GM19438 (cell line): Measurements from ENCODE around the gene PGLYRP2.
"Not testable (repeated sequence)": the region's sequence is repeated elsewhere in the genome, so short reads cannot be mapped to it uniquely, and the experiment has no call there.

Source experiments
- ATAC-seq: cut with Tn5 transposase; IDR thresholded peaks from one replicate; pipeline ENCODE4 v1.9.1; 2021; ENCODE audit warnings: low read depth; ENCODE audit not compliant: unreplicated experiment

Gene PGLYRP2

DNA sequence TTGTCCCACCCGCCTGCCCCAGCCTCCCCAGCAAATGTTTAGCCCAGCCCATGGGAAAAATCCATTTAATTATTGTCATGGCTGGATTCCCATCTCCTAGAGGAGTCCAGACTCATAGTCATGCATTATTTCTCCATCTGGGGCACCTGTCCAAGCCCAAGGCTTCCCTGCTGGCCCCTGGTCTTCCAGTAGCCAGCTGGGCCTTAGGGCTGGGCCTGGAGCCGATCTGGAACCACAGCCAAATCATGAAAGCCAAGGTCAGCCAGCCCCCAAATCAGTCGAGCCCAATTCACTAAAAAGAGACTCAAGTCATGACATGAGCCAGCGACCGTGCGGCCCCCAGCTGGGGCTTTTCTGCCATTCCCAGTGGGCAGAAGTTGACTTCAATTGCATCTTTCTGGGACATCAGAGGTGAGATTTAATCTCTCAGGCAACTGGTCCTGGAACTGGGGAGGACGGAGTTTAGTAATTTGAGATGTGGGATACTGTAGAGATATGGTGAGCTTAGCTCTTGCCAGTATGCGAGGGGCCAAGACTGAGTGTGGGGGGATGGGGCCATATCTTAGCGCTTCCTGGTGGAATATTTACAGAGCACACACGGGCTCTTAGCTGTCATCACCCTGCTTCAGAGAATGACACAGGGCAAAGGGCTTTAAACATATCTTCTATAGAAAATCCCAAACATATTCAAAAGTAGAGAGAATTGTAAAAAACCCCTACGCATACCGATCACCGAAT, 9.4 kb upstream of the PGLYRP2 start:
- no peak for ATAC-seq

DNA sequence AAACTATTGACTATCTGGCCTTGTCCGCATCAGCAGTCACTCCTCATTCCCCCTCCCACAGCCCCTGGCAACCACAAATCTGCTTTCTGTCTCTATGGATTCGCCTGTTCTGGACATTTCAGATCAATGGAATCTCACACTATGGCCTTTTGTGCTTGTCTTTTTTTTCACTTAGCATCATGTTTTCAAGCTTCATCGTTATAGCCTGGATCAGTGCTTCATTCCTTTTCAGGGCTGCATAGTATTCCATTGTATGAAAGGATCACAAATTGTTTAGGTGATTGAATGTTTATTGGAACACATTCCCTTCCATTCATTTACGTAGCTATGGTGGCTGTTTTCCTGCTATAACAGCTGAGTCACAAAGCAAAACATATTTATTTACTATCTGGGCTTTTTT, 7.7 kb upstream of the PGLYRP2 start:
- ATAC-seq = no peak

DNA sequence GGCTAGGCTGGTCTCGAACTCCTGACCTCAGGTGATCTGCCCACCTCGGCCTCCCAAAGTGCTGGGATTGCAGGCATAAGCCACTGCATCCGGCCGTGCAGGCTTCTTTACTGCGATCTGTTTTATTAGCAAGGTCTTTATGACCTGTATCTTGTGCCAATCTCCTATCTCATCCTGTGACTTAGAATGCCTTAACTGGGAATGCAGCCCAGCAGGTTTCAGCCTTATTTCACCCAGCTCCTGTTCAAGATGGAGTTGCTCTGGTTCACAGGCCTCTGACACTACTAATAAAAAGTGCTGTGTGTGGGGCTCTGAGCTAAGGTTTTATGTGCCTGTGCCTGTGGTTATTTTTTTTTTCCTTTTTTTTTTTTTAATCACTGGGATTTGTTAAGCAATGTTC, 6.5 kb upstream of the PGLYRP2 start:
- not testable (repeated sequence) for ATAC-seq

DNA sequence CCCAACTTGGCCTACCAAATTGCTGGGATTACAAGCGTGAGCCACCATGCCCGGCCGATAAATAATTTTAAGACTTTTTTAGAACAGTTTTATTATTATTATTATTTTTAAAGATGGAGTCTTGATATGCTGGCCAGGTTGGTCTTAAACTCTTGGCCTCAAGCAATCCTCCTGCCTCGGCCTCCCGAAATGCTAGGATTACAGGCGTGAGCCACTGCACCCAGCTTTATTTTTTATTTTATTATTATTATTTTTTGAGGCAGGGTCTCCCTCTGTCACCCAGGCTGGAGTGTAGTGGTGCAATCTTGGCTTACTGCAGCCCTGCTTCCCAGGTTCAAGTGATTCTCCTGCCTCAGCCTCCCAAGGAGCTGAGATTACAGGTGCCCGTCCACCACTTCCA, 1.7 kb upstream of the PGLYRP2 start:
- ATAC-seq = not testable (repeated sequence)

DNA sequence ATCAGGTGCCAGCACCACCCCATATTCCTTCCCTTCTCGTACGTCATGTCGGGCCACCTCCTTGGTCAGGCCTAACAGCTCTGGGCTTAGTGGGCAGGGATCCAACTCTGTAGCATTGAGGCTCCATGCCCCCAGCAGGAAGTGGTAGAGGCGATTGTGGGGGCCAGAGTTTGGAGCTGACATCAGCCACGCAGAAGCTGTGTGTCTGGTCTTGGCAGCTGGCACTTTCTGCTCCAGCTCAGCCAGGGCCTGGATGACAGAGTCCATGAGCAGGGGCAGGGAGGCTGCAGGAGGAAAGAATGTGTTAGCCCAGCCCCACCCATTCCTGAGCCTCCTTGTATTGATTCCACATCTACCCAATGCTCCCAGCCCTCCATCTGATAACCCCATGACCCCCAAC, 3.0 kb downstream of the PGLYRP2 start:
- no peak for ATAC-seq

DNA sequence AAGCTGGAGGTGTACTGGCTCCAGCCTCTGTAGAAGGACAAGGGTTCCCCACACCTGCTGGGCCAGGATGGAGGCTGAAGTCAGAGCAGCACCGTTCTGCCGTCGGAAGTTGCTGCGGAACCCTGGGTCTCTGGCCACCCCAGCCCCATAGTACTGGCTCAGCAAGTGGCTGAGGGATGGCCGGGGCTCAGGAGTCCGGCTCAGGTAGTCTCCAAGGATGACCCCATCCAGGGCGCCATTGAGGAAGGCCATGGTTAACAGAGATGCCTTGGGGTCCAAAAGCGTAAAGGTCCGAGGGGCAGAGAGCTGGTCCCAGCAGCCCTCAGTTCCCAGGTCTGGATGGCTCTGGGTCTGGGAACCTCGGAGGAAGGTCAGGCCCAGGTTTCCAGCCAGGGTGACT, 3.7 kb downstream of the PGLYRP2 start:
- no peak for ATAC-seq

DNA sequence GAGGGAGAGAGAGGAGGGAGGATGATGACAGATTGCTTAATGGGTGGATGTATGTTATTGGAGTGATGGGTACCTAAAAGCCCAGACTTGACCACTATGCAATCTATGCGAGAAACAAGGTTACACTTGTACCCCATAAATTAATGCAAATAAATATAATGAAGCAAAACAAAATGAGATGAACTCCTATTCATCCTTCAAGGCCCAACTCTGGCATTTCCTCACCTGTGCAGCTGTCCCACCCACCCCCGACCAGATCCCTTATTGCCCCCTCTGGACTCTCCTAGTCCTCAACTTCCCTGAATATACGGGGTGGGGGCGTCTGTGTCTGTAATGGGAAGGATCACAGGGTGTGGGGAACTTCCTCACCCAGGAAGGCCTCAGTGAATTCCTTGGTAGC, 4.1 kb downstream of the PGLYRP2 start:
- ATAC-seq = no peak

DNA sequence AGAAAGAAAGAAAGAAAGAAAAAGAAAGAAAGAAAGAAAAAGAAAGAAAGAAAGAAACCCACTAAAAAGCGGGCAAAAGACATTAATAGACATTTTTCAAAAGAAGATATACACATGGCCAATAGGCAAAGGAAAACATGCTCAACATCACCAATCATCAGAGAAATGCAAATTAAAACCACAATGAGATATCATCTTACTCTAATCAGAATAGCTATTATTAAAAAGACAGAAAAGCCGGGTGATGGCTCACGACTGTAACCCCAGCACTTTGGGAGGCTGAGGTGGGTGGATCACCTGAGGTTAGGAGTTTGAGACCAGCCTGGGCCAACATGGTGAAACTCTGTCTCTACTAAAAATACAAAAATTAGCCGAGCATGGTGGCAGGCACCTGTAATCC, 5.5 kb downstream of the PGLYRP2 start:
- not testable (repeated sequence) for ATAC-seq

DNA sequence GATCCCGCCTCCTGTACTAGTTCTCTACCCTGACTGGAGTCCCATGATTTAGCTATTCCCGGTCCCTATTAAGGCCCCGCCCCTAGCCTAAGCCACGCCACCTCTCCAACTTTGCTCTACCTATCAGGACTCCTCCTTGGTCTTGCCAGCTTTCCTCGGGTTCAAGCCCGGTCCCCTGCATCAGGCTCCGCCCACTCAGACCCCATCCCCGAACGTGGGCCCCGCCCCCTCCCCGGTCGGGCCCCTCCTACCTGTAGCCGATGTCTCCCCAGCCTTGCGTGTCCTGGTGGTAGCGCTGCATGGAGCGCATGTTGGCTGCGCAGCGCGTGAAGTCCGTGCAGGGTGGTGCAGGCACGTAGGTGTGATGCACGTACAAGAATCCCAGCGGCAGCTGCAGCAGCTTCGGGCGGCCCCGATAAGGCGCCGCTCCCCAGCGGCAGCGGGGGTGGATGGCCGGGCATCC, 7.6 kb downstream of the PGLYRP2 start:
- no peak for ATAC-seq

DNA sequence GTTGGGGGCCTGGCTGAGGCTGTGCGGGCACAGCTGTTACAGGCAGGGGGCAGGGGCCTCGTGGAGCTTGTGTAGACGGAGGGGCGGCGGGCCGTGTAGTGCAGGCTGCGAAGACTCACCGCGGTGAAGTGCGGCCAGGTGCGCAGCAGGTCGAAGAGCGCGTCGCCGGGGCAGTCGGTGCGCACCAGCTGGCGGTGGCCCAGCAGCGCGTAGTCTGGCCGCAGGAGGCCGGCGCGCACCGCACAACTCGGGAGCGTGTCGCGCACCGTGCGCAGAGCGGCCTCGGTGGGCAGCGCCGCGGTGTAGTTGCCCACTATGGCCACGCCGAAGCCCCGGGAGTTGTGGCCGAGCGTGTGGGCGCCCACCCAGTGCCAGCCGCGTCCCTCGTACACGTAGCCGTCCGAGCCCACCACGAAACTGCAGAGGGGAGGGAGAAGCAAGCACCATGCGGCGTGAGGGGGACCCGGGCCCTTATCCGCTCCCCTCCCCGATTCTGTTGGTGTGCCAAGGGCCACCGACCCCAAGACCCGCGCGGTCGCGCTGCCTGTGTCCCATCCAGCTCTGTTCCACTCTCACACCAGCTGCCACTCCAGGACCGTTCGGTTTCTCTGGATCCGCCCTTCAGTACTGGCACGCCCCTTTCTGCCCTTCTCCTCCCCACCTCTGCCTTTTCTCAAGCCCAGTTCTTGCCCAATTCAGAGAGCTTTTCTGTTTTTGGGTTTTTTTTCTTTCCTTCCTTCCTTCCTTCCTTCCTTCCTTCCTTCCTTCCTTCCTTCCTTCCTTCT, 9.6 kb downstream of the PGLYRP2 start:
- ATAC-seq = no peak

DNA sequence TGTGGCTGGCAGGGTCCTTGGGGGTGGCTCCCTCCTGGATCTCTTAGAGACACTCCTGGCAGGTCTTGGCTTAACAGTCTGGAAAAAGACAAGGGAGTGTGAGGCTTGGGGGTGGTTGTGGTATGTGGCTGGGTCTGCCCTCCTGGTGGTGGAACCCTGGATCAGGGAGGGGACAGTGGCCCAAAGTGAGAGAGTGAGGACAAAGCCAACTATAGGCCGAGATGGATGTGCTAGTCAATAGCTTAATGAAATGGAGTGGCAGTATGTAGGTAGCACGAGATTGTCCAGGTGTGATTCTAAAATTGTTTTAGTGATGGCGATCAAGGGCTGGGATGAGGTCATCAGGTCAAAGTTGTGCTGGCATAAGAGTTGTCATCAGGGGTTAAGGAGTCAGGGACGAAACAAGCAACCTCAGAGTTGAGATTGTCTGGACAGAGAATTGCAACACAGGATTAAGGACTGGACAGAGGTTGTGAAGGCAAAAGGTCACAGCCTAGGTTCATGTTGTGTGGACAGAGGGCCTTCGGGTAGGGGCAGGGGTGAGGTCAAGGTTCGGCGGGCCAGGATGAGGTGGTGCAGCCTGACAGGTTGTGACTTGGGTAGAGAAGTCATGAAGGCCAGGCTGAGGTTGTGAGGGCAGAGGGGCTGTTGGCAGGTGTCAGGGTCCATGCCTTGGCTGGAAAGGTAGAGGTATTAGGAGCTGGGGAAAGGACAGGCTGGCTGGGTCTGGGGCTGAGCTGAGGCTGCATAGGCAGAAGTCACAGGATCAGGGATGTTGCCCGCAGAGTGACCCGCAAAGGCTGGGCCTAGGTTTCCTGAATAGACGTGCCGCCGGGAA, 10.4 kb downstream of the PGLYRP2 start:
- ATAC-seq = no peak

DNA sequence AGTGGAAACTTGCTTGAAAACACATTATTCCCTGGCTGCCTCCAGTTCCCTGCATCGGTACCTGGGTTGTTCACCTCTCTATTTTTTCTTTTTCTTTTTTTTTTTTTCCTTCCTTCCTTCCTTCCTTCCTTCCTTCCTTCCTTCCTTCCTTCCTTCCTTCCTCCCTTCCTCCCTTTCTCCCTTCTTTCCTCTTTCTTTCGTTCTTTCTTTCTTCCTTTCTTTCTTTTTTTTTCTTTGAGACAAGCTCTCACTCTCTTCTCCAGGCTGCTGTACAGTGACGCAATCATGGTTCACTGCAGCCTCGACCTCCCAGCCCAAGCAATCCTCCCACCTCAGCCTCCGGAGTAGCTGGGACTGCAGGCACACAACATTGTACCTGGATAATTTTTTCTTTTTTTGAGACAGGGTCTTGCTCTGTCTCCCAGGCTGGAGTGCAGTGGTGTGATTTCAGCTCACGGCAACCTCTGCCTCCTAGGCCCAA, 11.5 kb downstream of the PGLYRP2 start:
- ATAC-seq = no peak

DNA sequence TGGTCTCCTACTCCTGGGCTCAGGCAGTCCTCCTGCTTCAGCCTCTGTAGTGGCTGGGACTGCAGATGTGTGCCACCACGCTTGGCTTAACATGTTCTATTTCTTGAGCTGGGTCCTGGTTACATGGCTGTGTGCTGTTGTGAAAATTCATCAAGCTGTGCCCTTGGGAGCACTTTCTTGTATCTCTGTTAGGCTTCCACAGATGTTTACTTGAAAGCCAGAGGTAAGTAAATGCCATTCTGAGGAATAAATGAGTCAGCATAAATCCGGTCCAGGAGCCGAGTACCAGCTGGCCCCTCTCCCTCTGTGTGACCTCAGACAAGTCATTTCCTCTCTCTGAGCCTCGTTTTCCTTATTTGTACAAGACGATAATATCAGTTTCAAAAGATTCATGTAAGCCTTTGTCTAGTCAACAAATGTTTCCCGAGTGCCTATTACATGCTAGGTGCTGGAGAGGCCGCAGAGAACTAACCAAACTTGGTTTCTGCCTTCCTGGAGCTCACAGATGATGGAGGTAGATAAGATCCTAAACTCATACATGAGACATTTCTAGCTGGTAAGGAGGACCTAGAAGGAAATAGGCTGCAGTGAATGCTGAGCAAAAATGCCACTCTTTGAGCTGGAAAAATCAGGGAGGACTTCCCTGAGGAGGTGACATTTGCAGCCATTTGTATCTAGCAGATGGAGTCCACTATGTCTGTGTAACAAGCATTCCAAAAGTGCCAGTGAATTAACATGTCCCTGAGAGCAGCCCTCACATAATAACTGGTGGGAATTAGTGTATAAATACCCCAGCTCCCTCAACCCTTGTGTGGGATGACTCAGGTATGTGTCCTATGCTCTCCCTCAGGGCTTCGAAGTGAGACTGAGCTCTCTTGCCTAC, 12.2 kb downstream of the PGLYRP2 start:
- peak; percentile 54 for ATAC-seq

DNA sequence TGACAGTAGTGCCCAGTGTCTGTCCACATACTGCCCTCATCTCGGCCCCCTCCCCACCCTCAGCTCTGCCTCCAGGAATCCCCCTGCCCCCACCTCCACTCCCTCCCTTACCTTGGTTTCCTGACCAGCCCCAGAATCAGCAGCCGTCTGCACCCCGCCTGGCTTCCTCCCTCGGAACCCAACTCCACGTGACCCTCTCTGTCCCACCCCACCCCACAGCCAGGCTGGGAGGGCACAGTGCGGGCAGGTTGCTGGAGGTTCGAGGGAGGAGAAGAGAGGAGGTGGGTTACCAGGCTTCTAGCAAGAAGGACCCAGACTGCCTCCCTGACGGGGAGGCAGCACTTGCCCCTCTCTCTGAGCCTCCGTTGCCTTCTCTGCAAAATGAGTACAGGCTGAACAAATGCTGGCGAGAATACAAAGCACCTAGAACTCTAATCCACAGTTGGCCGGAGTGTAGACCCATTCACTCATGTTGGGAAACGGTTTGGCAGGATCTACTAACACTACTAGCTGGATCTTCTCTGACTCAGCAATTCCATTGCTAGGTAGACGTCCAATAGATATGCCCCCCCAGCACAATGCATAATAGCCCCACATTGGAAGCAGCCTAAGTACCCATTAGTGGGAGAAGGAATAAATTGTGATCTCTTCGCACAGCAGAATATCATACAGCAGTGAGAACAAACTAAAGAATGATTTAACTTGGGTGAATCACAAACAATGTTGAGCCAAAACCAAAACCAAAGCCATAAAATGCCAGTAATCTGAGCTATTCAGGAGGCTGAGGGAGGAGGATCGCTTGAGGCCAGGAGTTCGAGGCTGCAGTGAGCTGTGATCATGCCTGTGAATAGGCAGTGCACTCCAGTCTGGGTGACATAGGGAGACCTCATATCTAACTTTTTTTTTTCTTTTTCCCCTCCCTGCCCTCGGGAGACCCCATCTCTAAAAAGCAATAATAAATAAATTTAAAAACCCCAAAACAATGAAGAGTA, 14.6 kb downstream of the PGLYRP2 start, which contains the start of gene RASAL3:
TSS of gene RASAL3 (minus strand) at position 151 of the 992 bp plus-strand sequence. CDS start 186 bp downstream, outside the sequence.
- no peak for ATAC-seq

DNA sequence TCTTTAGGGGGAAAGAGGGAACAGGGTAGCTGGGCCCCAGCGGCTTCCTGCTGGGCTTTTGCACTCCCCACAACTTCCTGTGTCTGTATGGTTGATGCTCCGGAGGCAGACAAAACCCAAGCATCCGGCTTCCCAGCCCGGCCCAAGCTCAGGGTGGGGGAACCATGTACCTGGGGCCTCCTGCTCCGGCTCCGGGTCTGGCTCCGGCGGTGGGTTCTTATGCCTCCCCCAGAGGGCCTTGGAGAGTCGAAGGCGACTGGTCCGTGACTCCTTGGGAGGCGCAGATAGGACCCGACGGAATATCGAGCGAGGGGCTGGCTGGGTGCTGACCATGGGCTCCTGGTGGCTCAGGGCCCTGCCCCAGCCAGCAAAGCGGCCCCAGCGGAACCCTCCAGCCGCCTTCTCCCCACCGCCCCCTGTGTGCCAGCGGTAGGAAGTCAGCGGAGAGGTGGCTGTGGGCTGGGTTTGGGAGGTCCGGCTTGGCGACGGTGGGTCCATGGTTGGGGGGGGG, 15.4 kb downstream of the PGLYRP2 start:
- no peak for ATAC-seq

DNA sequence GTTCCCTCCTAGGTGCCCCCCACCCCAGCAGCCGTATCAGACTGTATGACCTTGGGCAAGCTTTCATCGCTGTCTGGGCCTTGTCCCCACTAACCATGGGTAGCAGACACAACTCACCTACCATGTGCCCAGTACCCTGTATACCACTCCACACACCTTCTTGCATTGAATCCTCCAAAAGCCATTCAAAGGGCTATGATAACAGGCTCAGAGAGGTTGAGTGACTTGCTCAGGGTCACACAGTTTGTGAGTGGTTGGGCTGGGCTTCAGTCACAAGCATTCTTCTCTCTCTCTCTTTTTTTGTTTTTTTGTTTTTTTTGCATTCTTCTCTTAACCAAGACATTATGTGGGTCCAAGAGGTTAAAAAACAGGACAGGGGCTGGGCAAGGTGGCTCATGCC, 17.6 kb downstream of the PGLYRP2 start:
- ATAC-seq = no peak

DNA sequence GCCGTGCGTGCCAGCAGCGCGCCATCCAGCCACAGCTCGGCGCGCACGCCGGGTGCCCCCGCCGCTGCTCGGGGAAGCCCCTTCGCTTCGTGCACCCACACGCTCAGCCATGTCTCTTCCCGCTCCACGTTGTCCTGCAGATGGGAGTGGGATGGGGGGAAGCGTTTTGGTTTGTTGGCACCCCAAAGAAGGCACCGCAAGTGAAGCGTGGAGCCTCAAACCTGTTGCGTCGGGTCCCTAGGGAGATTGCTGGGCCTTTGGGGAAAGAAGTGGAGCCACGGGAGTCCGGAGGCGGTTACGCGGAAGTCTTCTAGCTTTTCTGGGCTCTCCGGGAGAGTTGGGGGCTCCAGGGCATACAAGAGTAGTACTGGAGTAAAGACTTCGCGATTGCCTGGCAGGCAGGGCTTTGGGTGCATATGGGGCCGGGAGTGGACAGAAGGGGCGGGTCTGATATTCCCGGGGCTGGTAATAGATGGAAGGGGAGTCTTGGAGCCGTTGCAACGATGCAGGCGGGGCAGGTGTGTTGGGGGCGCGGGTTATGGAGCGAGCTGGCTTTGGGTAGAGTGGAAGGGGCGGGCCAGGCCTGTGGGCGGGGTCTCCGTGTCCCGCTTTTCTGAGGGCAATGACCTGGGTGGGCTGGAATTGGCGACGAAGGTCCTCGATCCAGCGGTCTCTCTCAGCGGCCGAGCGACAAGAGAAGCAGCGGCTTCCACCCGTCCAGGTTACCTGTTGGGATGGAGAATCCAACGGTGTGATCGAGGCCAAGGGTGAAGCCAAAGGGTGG, 21.4 kb downstream of the PGLYRP2 start:
- ATAC-seq = no peak
